Activated CD4-positive, alpha-beta memory T cell treated with anti-CD3 and anti-CD28 coated beads, Interleukin-2, amount 10 ng/mL, durations not matched to agents 7 days and 5 days (primary cell): ENCODE data around the gene FAM124B. TPM values are rescaled to one million over a fixed set of nuclear protein-coding genes. Genes with fewer than 3 reads are reported as not detected.

Source experiments
- CTCF ChIA-PET: fragments of 350-600 bp; sonication (Branson Sonifier 250); formaldehyde crosslinking; loops from one replicate; lab custom pipeline; 2021; ENCODE audit warnings: antibody characterized with exemption, inconsistent platforms; lab: Charles Lee
- POLR2A ChIA-PET: fragments of 350-600 bp; sonication (Branson Sonifier 250); formaldehyde crosslinking; loops from one replicate; lab custom pipeline; 2021; ENCODE audit warnings: antibody characterized with exemption; lab: Charles Lee
- DNase-seq: peaks from one replicate; pipeline ENCODE4 v3.0.0-alpha.2; 2020
- H3K27ac Mint-ChIP-seq: one replicate; pipeline ENCODE4 v1.8.0; 2021; ENCODE audit warnings: mild to moderate bottlenecking, mixed read lengths
- H3K27me3 Mint-ChIP-seq: one replicate; pipeline ENCODE4 v1.8.0; 2021; ENCODE audit warnings: mixed read lengths
- H3K36me3 Mint-ChIP-seq: one replicate; pipeline ENCODE4 v1.8.0; 2021; ENCODE audit warnings: low read depth, mixed read lengths
- H3K4me1 Mint-ChIP-seq: one replicate; pipeline ENCODE4 v1.8.0; 2021; ENCODE audit warnings: mixed read lengths
- H3K4me3 Mint-ChIP-seq: one replicate; pipeline ENCODE4 v1.8.0; 2021; ENCODE audit warnings: mild to moderate bottlenecking, mixed read lengths
- H3K9me3 Mint-ChIP-seq: one replicate; pipeline ENCODE4 v1.8.0; 2021; ENCODE audit warnings: mixed read lengths
- total RNA-seq, 2 experiments: library from RNA; stranded (reverse); gene quantifications; one replicate each; pipeline ENCODE4 v1.2.3, GENCODE V29; 2021

FAM124B gene
- total RNA-seq, 2 experiments from 2014 or later = 1.2 to 2.1 TPM

DNA sequence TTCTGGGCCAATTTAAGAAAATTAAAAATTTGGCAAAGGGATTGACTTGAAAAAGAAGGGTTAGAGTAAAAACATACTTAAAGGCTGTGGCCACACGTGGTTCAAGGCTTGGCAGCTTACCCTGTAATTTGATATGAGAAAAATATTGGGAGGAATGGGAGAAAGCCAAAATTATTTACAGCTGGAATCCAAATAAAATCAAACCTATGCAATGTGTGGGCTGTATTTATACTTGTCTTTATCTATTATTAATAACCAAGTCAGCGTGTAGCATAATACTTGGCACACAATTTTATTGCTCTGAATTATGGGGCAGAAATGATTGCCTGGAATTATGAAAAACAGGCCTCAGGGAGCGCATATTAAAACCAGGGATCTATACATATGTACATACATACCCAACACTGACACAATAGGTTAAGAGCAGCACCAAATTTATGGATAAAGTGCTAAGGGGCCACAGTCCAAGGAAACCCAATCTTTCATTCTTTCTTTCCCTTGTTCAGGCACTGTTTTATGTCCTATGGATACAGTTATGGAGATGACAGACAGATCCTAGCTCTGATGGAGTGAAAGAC, 35.6 kb downstream of the FAM124B start:
- ChIA-PET POLR2A (no interaction called here), CTCF (interaction anchor here (1.0 to 1.5 kb wide), 2 partner anchors 284 to 373 kb away, joined by 3 to 4 read pairs; no protein-coding TSS in a partner anchor)
- no peak for DNase-seq
- Mint-ChIP-seq H3K27me3 (peaks cover 2% of the 10 kb centered on the region), H3K9me3 (no peaks in the 10 kb centered on the region), H3K4me3 (no peak overlapping the region), H3K27ac (no peak overlapping the region), H3K36me3 (no peaks in the 10 kb centered on the region), H3K4me1 (no peaks in the 10 kb centered on the region)

DNA sequence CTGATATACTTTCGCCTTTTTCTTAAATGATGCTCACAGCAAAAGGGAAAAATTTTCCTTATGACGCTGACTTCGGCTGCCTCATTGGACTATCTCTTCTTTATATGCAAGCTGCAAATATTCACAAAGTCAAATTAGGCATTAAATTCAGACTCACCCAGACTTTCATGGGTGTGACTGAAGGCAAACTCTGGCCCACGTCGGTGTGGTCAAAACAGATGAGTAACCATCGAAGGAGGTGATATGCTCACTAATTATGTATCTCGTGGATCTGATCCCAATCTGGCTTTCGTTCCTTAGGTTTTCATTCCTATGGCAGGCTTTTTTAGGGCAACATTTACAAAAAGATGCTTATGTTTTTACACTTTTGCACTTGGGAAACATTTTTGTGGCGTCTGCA, 36.6 kb downstream of the FAM124B start:
- no peak for DNase-seq
- H3K9me3 Mint-ChIP-seq = no peaks in the 10 kb centered on the region
- ChIA-PET CTCF (no interaction called here), POLR2A (no interaction called here)
- no peak overlapping the region for H3K4me3 Mint-ChIP-seq
- H3K4me1 Mint-ChIP-seq = no peaks in the 10 kb centered on the region
- H3K36me3 Mint-ChIP-seq = no peaks in the 10 kb centered on the region
- no peak overlapping the region for H3K27ac Mint-ChIP-seq
- H3K27me3 Mint-ChIP-seq = no peaks in the 10 kb centered on the region

DNA sequence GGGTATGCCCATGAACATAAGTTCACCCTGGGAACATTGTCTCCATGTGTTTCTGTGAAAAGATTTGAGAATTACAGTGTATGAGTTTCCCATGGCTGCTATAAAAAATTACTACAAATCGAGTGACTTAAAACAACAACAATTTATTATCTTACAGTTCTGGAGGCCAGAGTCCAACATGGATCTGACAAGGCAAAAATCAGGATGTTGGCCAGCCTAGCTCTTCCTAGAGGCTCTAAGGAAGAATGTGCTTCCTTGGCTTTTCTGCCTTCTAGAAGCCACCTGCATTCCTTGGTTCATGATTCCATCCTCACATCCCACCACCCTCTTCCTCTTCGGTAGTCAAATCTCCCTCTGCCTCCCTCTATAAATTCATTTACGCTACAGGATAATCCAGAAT, 38.6 kb downstream of the FAM124B start:
- Mint-ChIP-seq H3K27ac (no peak overlapping the region), H3K36me3 (no peaks in the 10 kb centered on the region), H3K4me1 (no peaks in the 10 kb centered on the region), H3K4me3 (no peak overlapping the region), H3K9me3 (no peaks in the 10 kb centered on the region), H3K27me3 (no peaks in the 10 kb centered on the region)
- POLR2A ChIA-PET = no interaction called here
- no peak for DNase-seq
- CTCF ChIA-PET = no interaction called here

DNA sequence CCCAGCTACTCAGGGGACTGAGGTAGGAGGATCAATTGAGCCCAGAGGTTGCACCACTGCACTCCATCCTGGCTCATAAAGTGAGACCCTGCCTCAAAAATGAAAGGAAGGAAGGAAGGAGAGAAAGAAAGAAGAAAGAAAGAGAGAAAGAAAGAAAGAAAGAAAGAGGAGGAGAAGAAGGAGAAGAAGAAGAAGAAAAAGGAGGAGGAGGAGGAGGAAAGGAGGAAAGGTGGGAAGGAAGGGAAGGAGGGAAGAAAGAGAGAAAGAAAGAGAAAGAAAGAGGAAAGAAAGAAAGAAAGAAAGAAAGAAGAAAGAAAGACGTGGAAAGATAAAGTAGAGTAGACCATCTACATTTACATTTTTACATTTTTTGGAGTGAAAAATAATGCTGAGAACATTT, 39.8 kb downstream of the FAM124B start:
- H3K9me3 Mint-ChIP-seq = no peaks in the 10 kb centered on the region

DNA sequence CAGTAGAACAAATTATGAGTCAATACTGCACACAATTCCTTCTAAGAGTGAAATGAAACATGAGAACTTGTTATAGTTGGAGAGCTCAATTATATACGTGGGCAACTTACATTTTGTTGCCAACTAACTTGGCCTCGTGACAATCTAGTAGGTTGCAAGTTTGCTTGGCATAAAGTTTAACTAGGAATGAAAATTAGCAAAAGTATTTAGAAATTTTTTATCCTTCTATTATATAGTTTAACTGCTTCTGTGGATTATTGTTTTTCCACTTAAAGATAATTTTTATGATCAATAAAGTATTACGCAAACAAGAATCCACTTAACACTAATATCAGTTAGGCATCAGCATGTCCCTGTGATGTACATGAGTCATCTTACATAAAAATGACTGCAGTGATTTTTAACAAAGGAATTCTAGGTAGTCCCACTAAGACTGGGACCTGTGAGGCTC, 41.1 kb downstream of the FAM124B start:
- no peak overlapping the region for H3K4me3 Mint-ChIP-seq
- no peaks in the 10 kb centered on the region for H3K9me3 Mint-ChIP-seq
- no peak for DNase-seq
- H3K27ac Mint-ChIP-seq = no peak overlapping the region
- no peaks in the 10 kb centered on the region for H3K4me1 Mint-ChIP-seq
- H3K27me3 Mint-ChIP-seq = no peaks in the 10 kb centered on the region
- H3K36me3 Mint-ChIP-seq = no peaks in the 10 kb centered on the region
- POLR2A ChIA-PET = no interaction called here
- CTCF ChIA-PET = interaction anchor here (3.6 kb wide), 2 partner anchors 8 to 290 kb away, joined by 13 to 28 read pairs; no protein-coding TSS in a partner anchor

More for the DNA sequence above, 39.8 kb downstream of the FAM124B start:
- Mint-ChIP-seq H3K27me3 (no peaks in the 10 kb centered on the region), H3K36me3 (no peaks in the 10 kb centered on the region), H3K27ac (no peak overlapping the region), H3K4me1 (no peaks in the 10 kb centered on the region), H3K4me3 (no peak overlapping the region)
- POLR2A ChIA-PET = no interaction called here
- no peak for DNase-seq
- CTCF ChIA-PET = no interaction called here

DNA sequence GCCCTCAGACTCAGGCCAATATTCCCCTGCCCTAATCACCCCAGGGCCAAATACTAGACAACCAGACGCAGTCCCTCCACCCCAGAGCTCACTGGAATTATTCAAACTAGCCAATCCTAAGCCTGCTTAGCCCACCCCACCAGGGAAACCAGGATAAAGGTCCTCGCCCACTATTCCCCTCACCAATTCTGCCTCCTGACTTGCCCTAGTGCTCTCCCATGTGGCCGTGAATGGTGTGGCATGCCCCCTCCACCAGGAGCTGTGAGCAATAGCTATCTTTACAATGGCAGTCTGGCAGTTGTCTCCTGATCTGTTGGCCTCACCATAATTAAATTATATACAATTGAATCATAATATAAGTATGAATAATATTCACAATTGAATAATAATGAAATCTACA, 42.3 kb downstream of the FAM124B start:
- ChIA-PET CTCF (interaction anchor here (0.6 to 3.6 kb wide), 6 partner anchors 9 to 390 kb away, joined by 3 to 28 read pairs (median 6); no protein-coding TSS in a partner anchor), POLR2A (no interaction called here)
- Mint-ChIP-seq H3K4me3 (no peak overlapping the region), H3K4me1 (no peaks in the 10 kb centered on the region), H3K9me3 (no peaks in the 10 kb centered on the region), H3K36me3 (no peaks in the 10 kb centered on the region), H3K27ac (no peak overlapping the region), H3K27me3 (no peaks in the 10 kb centered on the region)
- no peak for DNase-seq

DNA sequence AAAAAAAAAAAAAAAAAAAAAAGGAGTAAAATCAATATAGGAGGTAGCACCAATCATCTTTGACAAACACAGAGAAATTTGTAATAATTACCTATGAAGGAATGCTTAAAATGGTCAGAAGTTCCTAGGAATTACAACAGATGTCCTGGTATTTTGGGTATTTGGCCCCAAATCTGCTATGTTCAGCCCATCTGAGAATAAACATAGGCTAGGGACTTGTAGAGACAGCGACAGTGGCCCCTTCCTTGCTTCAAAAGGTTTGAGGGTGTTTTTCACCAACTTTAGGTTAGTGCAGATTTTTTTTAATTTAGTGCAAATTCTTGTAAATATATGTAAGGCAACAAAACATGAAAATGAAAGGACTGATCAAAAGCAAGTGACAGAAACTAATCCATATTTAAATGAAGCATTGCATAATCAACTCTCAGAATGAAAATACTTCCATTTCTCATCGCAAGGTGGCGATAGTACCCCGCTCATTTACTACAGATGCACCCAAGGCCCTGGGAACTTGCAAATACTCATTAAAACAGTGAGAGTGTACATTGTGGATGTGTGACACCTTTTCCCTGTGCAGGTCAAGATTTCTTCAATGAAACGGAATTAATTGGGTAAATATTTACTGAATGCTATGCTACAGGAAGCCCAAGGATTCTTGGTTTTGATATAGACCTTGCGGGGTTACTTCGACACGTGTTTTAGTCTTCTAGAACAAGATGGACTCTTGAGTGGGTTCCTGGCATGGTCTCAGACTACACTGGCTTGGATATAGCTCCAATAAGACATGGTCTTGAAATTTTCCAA, 44.6 kb downstream of the FAM124B start:
- Mint-ChIP-seq H3K4me1 (no peaks in the 10 kb centered on the region), H3K4me3 (no peak overlapping the region), H3K9me3 (no peaks in the 10 kb centered on the region), H3K27me3 (peaks cover 3% of the 10 kb centered on the region), H3K27ac (no peak overlapping the region), H3K36me3 (no peaks in the 10 kb centered on the region)
- ChIA-PET POLR2A (no interaction called here), CTCF (interaction anchor here (1.8 to 3.6 kb wide), 4 partner anchors 12 to 297 kb away, joined by 4 to 28 read pairs (median 10); no protein-coding TSS in a partner anchor)
- peak; percentile 54 for DNase-seq

DNA sequence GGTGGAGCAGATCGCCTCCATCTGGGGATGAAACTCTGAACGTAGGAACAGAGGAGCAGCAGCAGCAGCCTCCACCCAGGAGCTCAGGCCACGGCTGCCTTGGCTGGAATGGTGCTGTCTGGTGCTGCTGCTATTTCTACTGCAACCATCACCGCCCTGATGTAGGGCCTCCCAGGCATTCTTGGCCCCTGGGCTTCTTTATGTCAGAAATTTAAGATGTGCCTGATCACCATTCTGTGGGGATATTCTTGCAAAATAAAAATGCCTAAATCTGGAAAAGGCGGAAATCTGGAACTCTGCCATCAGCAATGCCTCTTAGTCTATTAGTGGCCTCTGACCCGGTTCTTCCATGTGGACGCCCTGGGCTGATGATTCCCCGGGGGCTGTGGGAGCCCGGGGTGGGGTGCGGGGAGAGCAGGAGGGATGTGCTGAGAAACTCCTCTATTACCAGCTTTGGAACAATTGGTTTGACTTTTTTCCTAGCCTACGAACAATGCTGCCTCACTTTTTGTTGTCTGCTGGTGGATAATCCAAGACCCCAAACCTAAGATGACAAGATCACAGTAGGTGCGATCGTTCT, 47.2 kb downstream of the FAM124B start:
- no peak overlapping the region for H3K4me3 Mint-ChIP-seq
- no peak for DNase-seq
- H3K9me3 Mint-ChIP-seq = no peaks in the 10 kb centered on the region
- no peaks in the 10 kb centered on the region for H3K36me3 Mint-ChIP-seq
- H3K27ac Mint-ChIP-seq = no peak overlapping the region
- H3K4me1 Mint-ChIP-seq = no peaks in the 10 kb centered on the region
- ChIA-PET POLR2A (no interaction called here), CTCF (interaction anchor here (1.5 to 1.8 kb wide), 4 partner anchors 11 to 297 kb away, joined by 3 to 7 read pairs (median 5); no protein-coding TSS in a partner anchor)
- H3K27me3 Mint-ChIP-seq = peaks cover 12% of the 10 kb centered on the region

DNA sequence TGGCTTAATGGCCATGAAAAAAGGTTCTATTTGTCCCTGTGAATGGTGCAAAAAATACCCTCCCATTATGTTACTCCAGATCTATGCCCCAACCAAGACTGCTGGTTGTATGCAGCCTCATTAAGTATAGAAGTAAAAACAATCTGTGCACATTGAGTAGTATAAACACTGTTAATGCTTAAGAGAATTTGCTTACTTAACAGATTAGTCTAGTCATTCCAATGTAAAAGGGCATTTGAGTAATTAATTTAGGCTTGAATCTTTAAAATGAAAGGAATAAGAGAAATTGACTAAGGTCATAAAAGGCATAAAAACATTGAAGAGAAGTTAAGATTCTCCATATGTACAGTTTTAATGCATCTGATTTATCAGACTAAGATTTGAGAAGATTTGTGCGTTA, 51.2 kb downstream of the FAM124B start:
- CTCF ChIA-PET = no interaction called here
- H3K4me3 Mint-ChIP-seq = no peak overlapping the region
- H3K27ac Mint-ChIP-seq = no peak overlapping the region

DNA sequence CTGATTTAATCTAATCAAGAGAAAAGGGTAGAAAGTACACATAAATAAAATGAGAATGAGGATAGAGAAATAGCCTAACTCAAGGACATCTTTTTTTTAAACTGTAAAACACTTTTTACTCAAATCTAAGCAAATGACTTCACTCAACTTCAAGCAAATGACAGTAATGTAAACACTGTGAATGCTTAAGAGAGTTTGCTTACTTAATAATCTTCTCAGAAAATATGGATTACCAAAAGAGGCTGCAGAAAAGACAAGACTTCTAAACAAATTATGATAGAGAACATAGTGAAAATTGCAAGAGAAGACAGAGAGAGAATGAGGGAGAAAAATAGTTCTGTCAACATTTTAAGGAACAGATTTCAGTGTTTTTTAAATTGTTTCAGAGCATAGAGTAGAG, 52.5 kb downstream of the FAM124B start:
- H3K4me3 Mint-ChIP-seq = no peak overlapping the region
- H3K27me3 Mint-ChIP-seq = peaks cover 29% of the 10 kb centered on the region
- CTCF ChIA-PET = no interaction called here
- no peaks in the 10 kb centered on the region for H3K9me3 Mint-ChIP-seq
- H3K27ac Mint-ChIP-seq = no peak overlapping the region
- DNase-seq = no peak
- POLR2A ChIA-PET = no interaction called here
- H3K36me3 Mint-ChIP-seq = no peaks in the 10 kb centered on the region
- H3K4me1 Mint-ChIP-seq = no peaks in the 10 kb centered on the region

More for the DNA sequence above, 51.2 kb downstream of the FAM124B start:
- DNase-seq = no peak
- Mint-ChIP-seq H3K9me3 (no peaks in the 10 kb centered on the region), H3K4me1 (no peaks in the 10 kb centered on the region), H3K27me3 (peaks cover 26% of the 10 kb centered on the region), H3K36me3 (no peaks in the 10 kb centered on the region)
- POLR2A ChIA-PET = no interaction called here

GRCh38 chr2:224347176-224348051, 54.5 kb downstream of the FAM124B start:
- peaks cover 30% of the 10 kb centered on the region for H3K27me3 Mint-ChIP-seq
- no peak overlapping the region for H3K4me3 Mint-ChIP-seq
- H3K9me3 Mint-ChIP-seq = no peaks in the 10 kb centered on the region
- no peaks in the 10 kb centered on the region for H3K4me1 Mint-ChIP-seq
- no peaks in the 10 kb centered on the region for H3K36me3 Mint-ChIP-seq
- DNase-seq = no peak
- ChIA-PET CTCF (interaction anchor here (1.3 kb wide), 1 partner anchor 9 kb away, joined by 3 read pairs; no protein-coding TSS in a partner anchor), POLR2A (no interaction called here)
- H3K27ac Mint-ChIP-seq = no peak overlapping the region

DNA sequence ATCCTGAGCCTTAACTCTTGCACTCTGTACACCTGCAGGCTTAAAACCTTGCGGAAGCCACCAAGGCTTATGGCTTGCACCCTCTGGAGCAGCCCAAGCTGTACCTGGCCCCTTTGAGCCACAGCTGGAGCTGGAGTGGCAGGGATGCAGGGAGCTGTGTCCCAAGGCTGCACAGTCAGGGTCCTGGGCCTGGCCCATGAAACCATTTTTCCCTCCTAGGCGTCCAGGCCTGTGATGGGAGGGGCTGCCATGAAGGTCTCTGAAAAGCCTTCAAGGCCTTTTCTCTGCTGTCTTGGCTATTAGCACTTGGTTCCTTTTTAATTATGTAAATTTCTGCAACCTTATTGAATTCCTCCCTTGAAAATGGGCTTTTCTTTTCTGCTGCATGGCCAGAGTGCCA, 56.4 kb downstream of the FAM124B start:
- DNase-seq = no peak
- Mint-ChIP-seq H3K9me3 (no peaks in the 10 kb centered on the region), H3K27me3 (peaks cover 21% of the 10 kb centered on the region), H3K27ac (no peak overlapping the region), H3K4me3 (no peak overlapping the region), H3K36me3 (no peaks in the 10 kb centered on the region), H3K4me1 (no peaks in the 10 kb centered on the region)
- ChIA-PET CTCF (interaction anchor here (0.6 kb wide), 1 partner anchor 302 kb away, joined by 3 read pairs; no protein-coding TSS in a partner anchor), POLR2A (no interaction called here)
